GM10248 (cell line): ENCODE measurements around the gene KLF13.

Experiments used
- CTCF ChIA-PET: fragments of 300-600 bp; sonication (Branson Sonifier 250); formaldehyde crosslinking; extraction: SDS; loops from one replicate; lab custom pipeline; 2021; ENCODE audit warnings: antibody characterized with exemption; lab: Yijun Ruan, JAX
- POLR2A ChIA-PET: fragments of 350-650 bp; sonication (Branson Sonifier 250); formaldehyde crosslinking; extraction: SDS; loops from one replicate; lab custom pipeline; 2020; ENCODE audit warnings: antibody characterized with exemption; lab: Yijun Ruan, JAX
- DNase-seq: peaks from one replicate; pipeline ENCODE4 v3.0.0; 2012; ENCODE audit errors: extremely low spot score
- CTCF ChIP-seq: IDR thresholded peaks from 2 replicates; pipeline ENCODE4 v1.5.1; 2012; ENCODE audit warnings: mild to moderate bottlenecking, low read depth; ENCODE audit errors: extremely low read depth, missing control alignments, control extremely low read depth

KLF13 gene

DNA sequence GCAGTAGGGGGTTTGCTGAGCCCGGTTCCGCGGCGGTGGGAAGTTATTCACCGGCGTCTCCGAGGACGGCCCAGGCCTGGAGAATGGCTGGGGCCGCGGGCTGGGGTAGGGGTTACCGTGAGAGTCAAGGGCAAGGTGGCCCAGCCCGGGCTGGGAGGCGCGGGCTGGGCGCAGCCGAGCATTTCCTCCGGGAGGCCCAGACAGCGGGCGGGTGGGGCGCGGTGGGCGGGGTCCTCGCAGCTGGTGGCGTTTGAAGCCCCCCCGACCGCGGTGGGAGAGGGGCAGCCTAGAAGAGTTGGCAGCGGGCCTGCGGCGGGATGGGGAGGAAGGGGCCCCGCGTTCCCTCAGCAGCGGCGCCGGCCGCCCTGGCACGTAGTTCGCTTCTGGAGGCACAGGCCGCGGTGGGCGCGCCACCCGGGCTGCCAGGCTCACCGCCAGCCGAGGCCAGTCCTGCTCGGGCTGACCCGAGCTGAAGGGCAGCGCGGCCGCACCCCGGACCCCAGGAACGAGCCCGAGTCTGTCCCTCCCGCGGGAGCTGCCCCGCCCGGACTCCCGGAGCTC is 960 bp upstream of the KLF13 start:
- no peak for TF ChIP-seq CTCF
- DNase-seq = peak; percentile 52
- CTCF ChIA-PET = interaction anchor here (0.9 to 4.2 kb wide), 13 partner anchors 9 to 164 kb away, joined by 3 to 19 read pairs (median 3); no protein-coding TSS in a partner anchor
- POLR2A ChIA-PET = interaction anchor here (0.8 to 2.5 kb wide), 4 partner anchors 10 to 70 kb away, joined by 3 to 10 read pairs (median 6); no protein-coding TSS in a partner anchor

DNA sequence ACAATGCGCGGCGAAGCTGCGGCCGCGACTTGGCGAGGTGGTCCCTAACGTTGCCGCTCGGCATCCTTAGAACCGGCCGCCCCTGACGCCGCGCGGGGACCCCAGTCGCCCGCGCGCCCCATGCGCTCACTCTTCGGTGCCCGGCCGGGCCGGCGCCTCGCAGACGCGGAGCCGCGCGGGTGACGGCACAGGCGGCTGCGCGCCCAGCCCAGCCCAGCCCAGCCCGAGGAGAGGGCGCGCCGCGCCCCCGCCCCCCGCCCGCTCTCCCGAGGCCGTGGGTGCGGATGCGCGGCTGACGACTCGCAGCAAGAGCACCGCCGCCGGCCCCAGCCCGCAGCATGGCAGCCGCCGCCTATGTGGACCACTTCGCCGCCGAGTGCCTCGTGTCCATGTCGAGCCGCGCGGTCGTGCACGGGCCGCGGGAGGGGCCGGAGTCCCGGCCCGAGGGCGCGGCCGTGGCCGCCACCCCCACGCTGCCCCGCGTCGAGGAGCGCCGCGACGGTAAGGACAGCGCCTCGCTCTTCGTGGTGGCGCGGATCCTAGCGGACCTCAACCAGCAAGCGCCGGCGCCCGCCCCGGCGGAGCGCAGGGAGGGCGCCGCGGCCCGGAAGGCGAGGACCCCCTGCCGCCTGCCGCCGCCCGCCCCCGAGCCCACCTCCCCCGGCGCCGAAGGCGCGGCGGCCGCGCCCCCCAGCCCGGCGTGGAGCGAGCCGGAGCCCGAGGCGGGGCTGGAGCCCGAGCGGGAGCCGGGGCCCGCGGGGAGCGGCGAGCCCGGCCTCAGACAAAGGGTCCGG is 437 bp downstream of the KLF13 start:
- POLR2A ChIA-PET = interaction anchor here (0.5 to 2.5 kb wide), 8 partner anchors 9 to 109 kb away, joined by 3 to 10 read pairs (median 4); no protein-coding TSS in a partner anchor
- DNase-seq = no peak
- no peak for TF ChIP-seq CTCF
- CTCF ChIA-PET = interaction anchor here (0.6 to 4.2 kb wide), 9 partner anchors 20 to 163 kb away, joined by 3 to 19 read pairs (median 3); no protein-coding TSS in a partner anchor

- POLR2A ChIA-PET = interaction anchor here (0.7 kb wide), 1 partner anchor 14 kb away, joined by 3 read pairs; no protein-coding TSS in a partner anchor
- peak; percentile 63 for DNase-seq
- TF ChIP-seq CTCF = no peak
- CTCF ChIA-PET = interaction anchor here (4.2 kb wide), 1 partner anchor 64 kb away, joined by 19 read pairs; no protein-coding TSS in a partner anchor
Measured at GRCh38 chr15:31327669-31328427, 1.2 kb downstream of the KLF13 start.

DNA sequence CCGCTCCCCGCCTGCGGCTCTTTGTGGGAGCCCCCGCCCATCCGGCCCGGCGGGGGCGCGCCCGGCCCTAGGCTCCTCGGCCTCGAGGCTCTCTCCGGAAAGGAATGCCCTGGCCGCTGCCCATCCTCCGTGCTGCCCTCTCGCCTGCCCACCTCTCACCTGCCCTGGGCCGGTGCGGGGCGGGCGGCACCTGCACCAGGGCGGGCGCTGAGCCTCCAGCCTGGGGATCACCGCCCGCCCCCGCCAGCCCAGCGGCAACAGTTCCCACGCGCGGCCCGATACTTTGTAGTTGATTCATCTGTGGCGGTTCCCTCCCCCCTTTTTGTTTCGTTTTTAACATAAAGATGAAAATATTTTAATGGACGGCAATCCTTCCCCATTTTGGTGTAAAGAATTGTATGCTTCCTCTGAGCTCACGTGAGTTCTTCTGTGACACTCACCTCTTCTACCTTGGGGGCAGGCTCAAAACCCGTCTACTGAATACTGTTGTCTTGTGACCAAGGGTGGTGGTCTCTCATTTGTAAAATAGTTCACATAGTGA is 1.9 kb downstream of the KLF13 start:
- DNase-seq = peak; percentile 69
- ChIA-PET CTCF (interaction anchor here (0.8 to 1.3 kb wide), 2 partner anchors 107 to 153 kb away, joined by 3 read pairs; no protein-coding TSS in a partner anchor), POLR2A (interaction anchor here (0.7 kb wide), 1 partner anchor 14 kb away, joined by 3 read pairs; no protein-coding TSS in a partner anchor)
- no peak for TF ChIP-seq CTCF

GRCh38 chr15:31328969-31329639 is 2.5 kb downstream of the KLF13 start:
- ChIA-PET CTCF (interaction anchor here (0.8 to 1.3 kb wide), 2 partner anchors 106 to 153 kb away, joined by 3 read pairs; no protein-coding TSS in a partner anchor), POLR2A (interaction anchor here (0.7 kb wide), 1 partner anchor 13 kb away, joined by 3 read pairs; no protein-coding TSS in a partner anchor)
- no peak for TF ChIP-seq CTCF
- DNase-seq = no peak
